Trophoblast cell (in vitro differentiated cells and primary cell): ENCODE measurements around the gene PITHD1.
"Not testable (repeated sequence)": the region's sequence is repeated elsewhere in the genome, so short reads cannot be mapped to it uniquely, and the experiment has no call there.

ENCODE experiments used
- DNase-seq, 2 donors: peaks; one replicate each; pipeline ENCODE4 v3.0.0-alpha.2; 2016
- H2AFZ ChIP-seq: 2 replicates; pipeline ENCODE4 v1.6.1; 2013; ENCODE audit warnings: low read length, moderate library complexity, mild to moderate bottlenecking; ENCODE audit not compliant: insufficient read depth, poor library complexity
- H2AK5ac ChIP-seq: 2 replicates; pipeline ENCODE4 v1.6.1; 2013; ENCODE audit warnings: mild to moderate bottlenecking, low read length
- H2BK120ac ChIP-seq: 2 replicates; pipeline ENCODE4 v1.6.1; 2013; ENCODE audit warnings: low read length, mild to moderate bottlenecking, moderate library complexity; ENCODE audit not compliant: insufficient read depth, poor library complexity
- H2BK12ac ChIP-seq: 2 replicates; pipeline ENCODE4 v1.6.1; 2013; ENCODE audit warnings: mild to moderate bottlenecking, low read length, moderate library complexity
- H2BK5ac ChIP-seq: 2 replicates; pipeline ENCODE4 v1.6.1; 2013; ENCODE audit warnings: low read length, low read depth, moderate library complexity, mild to moderate bottlenecking; ENCODE audit not compliant: poor library complexity
- H3K14ac ChIP-seq: 2 replicates; pipeline ENCODE4 v1.6.1; 2013; ENCODE audit warnings: mild to moderate bottlenecking, low read length
- H3K18ac ChIP-seq: 2 replicates; pipeline ENCODE4 v1.6.1; 2013; ENCODE audit warnings: mild to moderate bottlenecking, low read length
- H3K23ac ChIP-seq: 2 replicates; pipeline ENCODE4 v1.6.1; 2013; ENCODE audit warnings: low read length
- H3K27ac ChIP-seq: 2 replicates; pipeline ENCODE4 v1.5.1; 2013; ENCODE audit warnings: low read depth, mild to moderate bottlenecking, inconsistent platforms, low read length, moderate library complexity
- H3K27me3 ChIP-seq: 2 replicates; pipeline ENCODE4 v1.6.1; 2013; ENCODE audit warnings: inconsistent platforms, mild to moderate bottlenecking, low read length, moderate library complexity; ENCODE audit not compliant: insufficient read depth
- H3K36me3 ChIP-seq, 2 experiments: 1 replicate in 1 of 2; 2 replicates in 1 of 2; pipeline ENCODE4 v1.6.1; 2013; ENCODE audit warnings: low read length in 2 of 2, mild to moderate bottlenecking in 2 of 2, moderate library complexity in 1 of 2; ENCODE audit not compliant: insufficient read depth in 2 of 2, control insufficient read depth in 1 of 2
- H3K4ac ChIP-seq: 2 replicates; pipeline ENCODE4 v1.6.1; 2013; ENCODE audit warnings: low read depth, mild to moderate bottlenecking, low read length, moderate library complexity
- H3K4me1 ChIP-seq, 2 experiments: 1 replicate in 1 of 2; 2 replicates in 1 of 2; pipeline ENCODE4 v1.6.1; 2013; ENCODE audit warnings: low read length in 2 of 2, mild to moderate bottlenecking in 2 of 2, moderate library complexity in 1 of 2; ENCODE audit not compliant: insufficient read depth in 2 of 2, control insufficient read depth in 1 of 2
- H3K4me2 ChIP-seq: 2 replicates; pipeline ENCODE4 v1.6.1; 2013; ENCODE audit warnings: inconsistent platforms, mild to moderate bottlenecking, low read length, moderate library complexity
- H3K4me3 ChIP-seq: 2 replicates; pipeline ENCODE4 v1.5.1; 2013; ENCODE audit warnings: mild to moderate bottlenecking, low read depth, low read length, inconsistent platforms
- H3K79me1 ChIP-seq: one replicate; pipeline ENCODE4 v1.6.1; 2013; ENCODE audit warnings: low read length
- H3K79me2 ChIP-seq: 2 replicates; pipeline ENCODE4 v1.6.1; 2013; ENCODE audit warnings: low read length, mild to moderate bottlenecking; ENCODE audit not compliant: control insufficient read depth, insufficient read depth, poor library complexity
- H3K9ac ChIP-seq: 2 replicates; pipeline ENCODE4 v1.6.1; 2013; ENCODE audit warnings: mild to moderate bottlenecking, low read length
- H3K9me3 ChIP-seq: 2 replicates; pipeline ENCODE4 v1.6.1; 2013; ENCODE audit warnings: low read depth, mild to moderate bottlenecking, control low read depth, inconsistent platforms, low read length; ENCODE audit not compliant: insufficient read depth
- H4K12ac ChIP-seq: 2 replicates; pipeline ENCODE4 v1.6.1; 2013; ENCODE audit warnings: low read depth, mild to moderate bottlenecking, low read length, moderate library complexity
- H4K8ac ChIP-seq: 2 replicates; pipeline ENCODE4 v1.6.1; 2013; ENCODE audit warnings: low read depth, mild to moderate bottlenecking, low read length, moderate library complexity
- H4K91ac ChIP-seq: one replicate; pipeline ENCODE4 v1.6.1; 2013; ENCODE audit warnings: low read depth, mild to moderate bottlenecking, low read length, moderate library complexity
- WGBS: extraction: QIAGEN DNeasy Blood & Tissue Kit; methylation state at CpG from one replicate; pipeline ENCODE4 v1.1.7; 2013; ENCODE audit warnings: missing lambda C conversion rate; ENCODE audit not compliant: insufficient read length, insufficient coverage; ENCODE audit errors: extremely low coverage; 5-methylcytosine and 5-hydroxymethylcytosine counted together

PITHD1 gene

GRCh38 chr1:23792151-23792945, 14.1 kb downstream of the PITHD1 start:
- H3K79me2 ChIP-seq = peaks cover 12% of the 10 kb centered on the region
- peak overlapping the region; percentile 23 for H4K12ac ChIP-seq
- H3K14ac ChIP-seq = peak overlapping the region; percentile 8
- H2BK120ac ChIP-seq = no peak overlapping the region
- peak overlapping the region; percentile 19 for H2AK5ac ChIP-seq
- H3K27me3 ChIP-seq = no peaks in the 10 kb centered on the region
- no peak for DNase-seq
- WGBS = no CpG with 5 or more reads among the region's 19 CpGs
- H2BK5ac ChIP-seq = no peak overlapping the region
- no peaks in the 10 kb centered on the region for H3K9me3 ChIP-seq
- H3K36me3 ChIP-seq = peaks cover 51 to 52% of the 10 kb centered on the region in 2 experiments
- peak overlapping the region; percentile 49 for H4K91ac ChIP-seq
- H3K4me3 ChIP-seq = peak overlapping the region; percentile 74
- H4K8ac ChIP-seq = peak overlapping the region; percentile 37
- peak overlapping the region; percentile 62 for H3K4me2 ChIP-seq
- H3K4ac ChIP-seq = peak overlapping the region; percentile 96
- H3K23ac ChIP-seq = no peak overlapping the region
- peaks cover 12 to 15% of the 10 kb centered on the region in 2 experiments for H3K4me1 ChIP-seq
- H2BK12ac ChIP-seq = no peak overlapping the region
- peak overlapping the region; percentile 52 for H3K18ac ChIP-seq
- no peak overlapping the region for H3K27ac ChIP-seq
- H3K79me1 ChIP-seq = peaks cover 7% of the 10 kb centered on the region
- H3K9ac ChIP-seq = peak overlapping the region; percentile 59
- no peak overlapping the region for H2AFZ ChIP-seq

- Histone ChIP-seq H3K14ac (no peak overlapping the region), H2BK12ac (no peak overlapping the region), H4K8ac (no peak overlapping the region), H3K4me3 (no peak overlapping the region), H3K9ac (no peak overlapping the region), H4K91ac (no peak overlapping the region), H3K4me2 (no peak overlapping the region), H3K18ac (peak overlapping the region; percentile 1), H4K12ac (no peak overlapping the region), H3K79me2 (peaks cover 12% of the 10 kb centered on the region), H3K79me1 (peaks cover 7% of the 10 kb centered on the region), H3K27me3 (no peaks in the 10 kb centered on the region), H2BK120ac (no peak overlapping the region), H2BK5ac (no peak overlapping the region), H3K36me3 (peaks cover 55 to 56% of the 10 kb centered on the region in 2 experiments), H3K9me3 (no peaks in the 10 kb centered on the region), H2AFZ (no peak overlapping the region), H2AK5ac (no peak overlapping the region), H3K4ac (peak overlapping the region; percentile 96), H3K4me1 (peaks cover 12 to 15% of the 10 kb centered on the region in 2 experiments), H3K23ac (no peak overlapping the region), H3K27ac (no peak overlapping the region)
- peak; percentile 66 to 77 for DNase-seq
- WGBS = no CpG with 5 or more reads among the region's 16 CpGs
Measured at GRCh38 chr1:23793018-23793781, 15.0 kb downstream of the PITHD1 start.

- H4K91ac ChIP-seq = no peak overlapping the region
- no peak overlapping the region for H2BK12ac ChIP-seq
- no peak overlapping the region for H3K27ac ChIP-seq
- H4K12ac ChIP-seq = no peak overlapping the region
- H2AK5ac ChIP-seq = no peak overlapping the region
- no peak overlapping the region for H3K14ac ChIP-seq
- no peak overlapping the region for H2AFZ ChIP-seq
- H3K9me3 ChIP-seq = no peaks in the 10 kb centered on the region
- H3K23ac ChIP-seq = no peak overlapping the region
- H3K18ac ChIP-seq = no peak overlapping the region
- no peak overlapping the region for H3K4me3 ChIP-seq
- H2BK5ac ChIP-seq = no peak overlapping the region
- no peak overlapping the region for H3K4me2 ChIP-seq
- no peaks in the 10 kb centered on the region for H3K27me3 ChIP-seq
- peaks cover 7% of the 10 kb centered on the region for H3K79me1 ChIP-seq
- no peak for DNase-seq
- peaks cover 61% of the 10 kb centered on the region in 2 experiments for H3K36me3 ChIP-seq
- no peak overlapping the region for H4K8ac ChIP-seq
- WGBS = no CpG with 5 or more reads among the region's 21 CpGs
- peaks cover 12% of the 10 kb centered on the region for H3K79me2 ChIP-seq
- no peak overlapping the region for H3K4ac ChIP-seq
- H3K4me1 ChIP-seq = peaks cover 17 to 20% of the 10 kb centered on the region in 2 experiments
- no peak overlapping the region for H3K9ac ChIP-seq
- H2BK120ac ChIP-seq = no peak overlapping the region
Measured at GRCh38 chr1:23793861-23794731, 15.9 kb downstream of the PITHD1 start.

- not testable (repeated sequence) for H4K8ac ChIP-seq, H4K91ac ChIP-seq, H3K79me1 ChIP-seq, H2BK5ac ChIP-seq, H3K4me2 ChIP-seq, H3K9me3 ChIP-seq, H3K4me3 ChIP-seq, H3K23ac ChIP-seq, H2BK120ac ChIP-seq, H3K27me3 ChIP-seq, H2BK12ac ChIP-seq, H3K14ac ChIP-seq, H2AK5ac ChIP-seq, H3K27ac ChIP-seq, H4K12ac ChIP-seq, H3K18ac ChIP-seq, DNase-seq, H3K9ac ChIP-seq, H3K4ac ChIP-seq, H2AFZ ChIP-seq
- WGBS = no CpG with 5 or more reads among the region's 9 CpGs
- Histone ChIP-seq H3K79me2 (peaks cover 14% of the 10 kb centered on the region), H3K4me1 (peaks cover 19 to 24% of the 10 kb centered on the region in 2 experiments), H3K36me3 (peaks cover 61% of the 10 kb centered on the region in 2 experiments)
Measured at GRCh38 chr1:23794732-23795182, 16.5 kb downstream of the PITHD1 start.
